ENCODE results near the gene P2RY4.
"Not testable (repeated sequence)": the region's sequence is repeated elsewhere in the genome, so short reads cannot be mapped to it uniquely, and the experiment has no call there.

Gene P2RY4

DNA sequence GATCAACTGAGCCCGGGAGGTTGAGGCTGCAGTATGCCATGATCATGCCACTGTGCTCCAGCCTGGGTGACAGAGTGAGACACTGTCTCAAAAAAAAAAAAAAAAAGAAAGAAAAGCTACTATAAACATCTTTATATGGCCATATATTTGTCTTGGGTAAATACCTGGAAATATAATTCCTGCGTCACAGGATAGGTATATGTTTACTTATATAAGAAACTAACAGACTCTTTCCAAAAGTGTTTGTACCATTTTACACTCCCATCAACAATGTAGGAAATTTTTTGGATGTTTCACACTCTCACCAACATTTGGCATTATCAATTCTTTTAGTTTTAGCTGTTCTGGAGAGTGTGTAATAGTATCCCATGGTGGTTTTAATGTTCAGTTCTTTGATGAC lies 12.8 kb downstream of the P2RY4 start:
- no peak for DNase-seq (ENCODE audit: low read depth)
- TF ChIP-seq, protein P1, sequence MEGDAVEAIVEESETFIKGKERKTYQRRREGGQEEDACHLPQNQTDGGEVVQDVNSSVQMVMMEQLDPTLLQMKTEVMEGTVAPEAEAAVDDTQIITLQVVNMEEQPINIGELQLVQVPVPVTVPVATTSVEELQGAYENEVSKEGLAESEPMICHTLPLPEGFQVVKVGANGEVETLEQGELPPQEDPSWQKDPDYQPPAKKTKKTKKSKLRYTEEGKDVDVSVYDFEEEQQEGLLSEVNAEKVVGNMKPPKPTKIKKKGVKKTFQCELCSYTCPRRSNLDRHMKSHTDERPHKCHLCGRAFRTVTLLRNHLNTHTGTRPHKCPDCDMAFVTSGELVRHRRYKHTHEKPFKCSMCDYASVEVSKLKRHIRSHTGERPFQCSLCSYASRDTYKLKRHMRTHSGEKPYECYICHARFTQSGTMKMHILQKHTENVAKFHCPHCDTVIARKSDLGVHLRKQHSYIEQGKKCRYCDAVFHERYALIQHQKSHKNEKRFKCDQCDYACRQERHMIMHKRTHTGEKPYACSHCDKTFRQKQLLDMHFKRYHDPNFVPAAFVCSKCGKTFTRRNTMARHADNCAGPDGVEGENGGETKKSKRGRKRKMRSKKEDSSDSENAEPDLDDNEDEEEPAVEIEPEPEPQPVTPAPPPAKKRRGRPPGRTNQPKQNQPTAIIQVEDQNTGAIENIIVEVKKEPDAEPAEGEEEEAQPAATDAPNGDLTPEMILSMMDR (IDR thresholded peaks at IDR 0.05; ENCODE audit: low read depth, low read length, missing control alignments): no peak
- H3K4me3 ChIP-seq (ENCODE audit: low read depth, low read length): no peak overlapping the region

DNA sequence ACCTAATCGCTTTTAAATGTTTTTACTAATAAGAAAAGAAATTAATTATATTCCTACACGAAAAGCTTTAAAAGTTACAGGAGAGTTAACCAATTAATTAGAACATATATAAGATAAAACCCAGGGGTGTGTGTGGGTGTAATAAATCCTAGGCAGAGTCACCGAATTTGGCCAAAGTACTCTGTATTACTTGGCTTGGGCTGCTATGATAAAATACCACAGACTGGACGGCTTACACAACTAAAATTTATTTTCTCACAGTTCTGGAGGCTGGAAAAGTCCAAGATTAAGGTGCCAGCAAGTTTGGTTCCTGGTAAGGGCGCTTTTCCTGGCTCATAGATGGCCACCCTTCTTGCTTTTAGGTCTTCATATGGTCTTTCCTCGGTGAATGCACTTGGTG lies 15.1 kb downstream of the P2RY4 start:
- H3K4me3 ChIP-seq (ENCODE audit: low read depth, low read length): no peak overlapping the region
- no peak for DNase-seq (ENCODE audit: low read depth)
- TF ChIP-seq, protein P1 (IDR thresholded peaks at IDR 0.05; ENCODE audit: low read depth, low read length, missing control alignments): no peak

DNA sequence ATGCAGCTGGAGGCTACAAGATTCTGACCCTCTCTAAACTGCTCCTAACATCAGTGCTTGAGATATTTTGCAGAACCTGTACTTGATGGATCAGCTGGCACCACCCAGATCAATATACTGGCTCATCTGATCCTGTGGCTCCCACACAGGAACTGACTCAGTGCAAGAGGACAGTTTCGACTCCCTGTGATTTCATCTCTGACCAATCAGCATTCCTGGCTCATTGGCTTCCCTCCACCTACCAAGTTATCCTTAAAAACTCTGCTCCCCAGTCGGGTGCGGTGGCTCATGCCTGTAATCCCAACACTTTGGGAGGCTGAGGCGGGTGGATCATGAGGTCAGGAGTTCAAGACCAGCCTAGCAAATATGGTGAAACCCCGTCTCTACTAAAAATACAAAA lies 16.4 kb downstream of the P2RY4 start:
- not testable (repeated sequence) for DNase-seq (ENCODE audit: low read depth); H3K4me3 ChIP-seq (ENCODE audit: low read depth, low read length)

DNA sequence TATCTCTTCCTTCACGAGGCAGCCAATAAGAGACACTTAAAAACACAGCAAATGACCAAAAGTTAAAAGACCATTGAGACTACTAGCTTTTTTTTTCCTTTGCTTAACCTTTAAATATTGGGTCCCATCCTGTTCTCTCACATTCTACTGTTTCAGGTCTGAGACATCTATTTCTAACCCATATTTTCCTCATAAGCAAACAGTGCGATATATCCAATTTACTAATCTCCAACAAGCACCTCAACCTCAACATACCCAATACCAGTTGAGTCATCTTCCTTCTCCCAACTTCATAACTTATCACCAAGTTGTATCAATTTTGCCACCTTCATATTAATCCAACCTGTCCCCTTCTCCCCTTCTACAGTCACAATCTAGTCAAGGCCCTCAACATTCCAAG lies 18.5 kb downstream of the P2RY4 start:
- H3K4me3 ChIP-seq (ENCODE audit: low read depth, low read length): no peak overlapping the region
- no peak for DNase-seq (ENCODE audit: low read depth)
- TF ChIP-seq, protein P1 (IDR thresholded peaks at IDR 0.05; ENCODE audit: low read depth, low read length, missing control alignments): no peak

DNA sequence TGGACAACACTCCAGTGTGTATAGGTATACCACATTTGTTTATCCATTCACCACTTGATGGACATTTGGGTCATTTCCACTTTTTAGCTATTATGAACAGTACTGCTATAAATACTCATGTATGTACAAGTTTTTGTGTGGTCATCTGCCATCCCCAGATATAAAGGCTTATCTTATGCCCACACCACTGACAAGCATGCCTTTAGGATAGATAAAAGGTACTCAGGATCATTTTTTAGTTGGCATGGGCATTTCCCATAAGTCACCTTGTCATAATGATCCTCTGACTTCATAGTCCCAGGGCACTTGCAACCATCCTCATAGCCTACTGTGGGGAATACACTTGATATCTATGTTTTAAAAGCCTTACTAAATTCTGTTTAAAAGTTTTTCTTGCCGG lies 19.3 kb downstream of the P2RY4 start:
- DNase-seq (ENCODE audit: low read depth): no peak
- TF ChIP-seq, protein P1 (IDR thresholded peaks at IDR 0.05; ENCODE audit: low read depth, low read length, missing control alignments): no peak
- H3K4me3 ChIP-seq (ENCODE audit: low read depth, low read length): no peak overlapping the region

DNA sequence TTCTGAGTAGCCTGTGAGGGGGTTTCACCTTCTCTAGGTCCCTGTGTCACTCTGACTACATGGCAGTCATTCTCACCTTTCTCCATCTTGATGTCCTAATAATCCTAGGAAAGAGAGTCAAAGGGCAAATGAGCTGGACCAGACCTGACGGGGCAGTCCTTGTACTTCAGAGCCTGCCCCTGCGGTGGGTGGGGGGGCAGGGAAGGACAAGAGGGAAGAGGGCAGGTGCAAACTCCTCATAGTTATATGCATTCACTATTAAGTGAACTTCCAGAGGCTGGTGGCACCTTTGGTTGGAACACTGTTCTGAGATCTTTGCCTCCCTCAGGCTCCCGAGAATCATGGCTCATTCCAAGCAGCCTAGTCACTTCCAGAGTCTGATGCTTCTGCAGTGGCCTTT lies 25.6 kb downstream of the P2RY4 start, which contains the start of gene AWAT1:
Gene AWAT1 (plus strand): TSS at position 301 of the 400 bp plus-strand sequence. CDS start 41 bp downstream, at position 342.
- TF ChIP-seq, protein P1 (IDR thresholded peaks at IDR 0.05; ENCODE audit: low read depth, low read length, missing control alignments): no peak
- no peak within 1 kb of the TSS for H3K4me3 ChIP-seq (ENCODE audit: low read depth, low read length)
- DNase-seq (ENCODE audit: low read depth): no peak

DNA sequence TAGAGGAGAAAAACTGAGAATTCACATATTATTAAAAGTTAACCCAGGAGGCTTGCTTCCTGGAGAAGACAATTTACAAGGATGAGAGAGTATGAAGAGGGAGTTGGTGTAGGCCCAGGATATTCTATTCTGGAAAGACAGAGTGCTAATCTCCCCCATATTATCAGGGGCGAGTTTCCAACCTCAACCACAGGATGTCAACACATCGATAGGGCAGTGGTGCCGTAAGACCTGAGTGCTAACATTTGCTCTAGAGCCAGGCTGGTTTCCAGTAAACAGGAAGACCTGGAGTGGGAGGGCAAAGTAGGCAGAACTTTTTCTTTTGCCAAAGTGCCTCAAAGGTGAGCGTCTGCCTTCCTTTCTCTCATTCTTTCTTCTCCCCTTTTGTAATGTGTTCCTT lies 28.3 kb downstream of the P2RY4 start:
- TF ChIP-seq, protein P1 (IDR thresholded peaks at IDR 0.05; ENCODE audit: low read depth, low read length, missing control alignments): no peak
- no peak overlapping the region for H3K4me3 ChIP-seq (ENCODE audit: low read depth, low read length)
- no peak for DNase-seq (ENCODE audit: low read depth)

Data from GM12864 (cell line).